Astrocyte (in vitro differentiated cells and primary cell): ENCODE data around the gene DNAH3. TPM values are rescaled to one million over a fixed set of nuclear protein-coding genes. Genes with fewer than 3 reads are reported as not detected.
A peak's percentile ranks its signal among the peaks of the same experiment; 100 is the strongest.

Source experiments
- DNase-seq: peaks from one replicate; pipeline ENCODE4 v3.0.0-alpha.2; 2010; ENCODE audit warnings: low read depth
- FAIRE-seq: peaks from 2 replicates; lab custom pipeline; 2011; peaks lifted over from hg19 to GRCh38; lab: Jason Lieb, UNC
- H2AFZ ChIP-seq: 2 replicates; pipeline ENCODE4 v1.6.0; 2012; ENCODE audit warnings: low read depth, low read length, inconsistent platforms
- H3K27ac ChIP-seq: 2 replicates; pipeline ENCODE4 v1.5.1; 2011; ENCODE audit warnings: low read depth, low read length, inconsistent platforms
- H3K27me3 ChIP-seq: 2 replicates; pipeline ENCODE4 v1.6.0; 2011; ENCODE audit warnings: low read length, inconsistent platforms; ENCODE audit not compliant: insufficient read depth
- H3K36me3 ChIP-seq: 2 replicates; pipeline ENCODE4 v1.5.1; 2011; ENCODE audit warnings: low read length, inconsistent platforms; ENCODE audit not compliant: insufficient read depth
- H3K4me1 ChIP-seq: 2 replicates; pipeline ENCODE4 v1.5.1; 2011; ENCODE audit warnings: low read length, inconsistent platforms; ENCODE audit not compliant: insufficient read depth
- H3K4me2 ChIP-seq: 2 replicates; pipeline ENCODE4 v1.6.0; 2012; ENCODE audit warnings: low read length, inconsistent platforms
- H3K4me3 ChIP-seq: 2 replicates; pipeline ENCODE4 v1.5.1; 2011; ENCODE audit warnings: low read depth, mild to moderate bottlenecking, low read length, inconsistent platforms; ENCODE audit not compliant: insufficient read depth
- H3K79me2 ChIP-seq: 2 replicates; pipeline ENCODE4 v1.6.0; 2012; ENCODE audit warnings: mild to moderate bottlenecking, low read length, inconsistent platforms; ENCODE audit not compliant: insufficient read depth
- H3K9ac ChIP-seq: 2 replicates; pipeline ENCODE4 v1.6.0; 2012; ENCODE audit warnings: mild to moderate bottlenecking, low read length, inconsistent platforms
- H3K9me3 ChIP-seq: 2 replicates; pipeline ENCODE4 v1.5.1; 2012; ENCODE audit warnings: low read depth, mild to moderate bottlenecking, low read length, inconsistent platforms; ENCODE audit not compliant: insufficient read depth
- H4K20me1 ChIP-seq: 2 replicates; pipeline ENCODE4 v1.6.0; 2012; ENCODE audit warnings: low read length, inconsistent platforms; ENCODE audit not compliant: insufficient read depth
- H3K27ac Mint-ChIP-seq: one replicate; pipeline ENCODE4 v1.8.0; 2021; ENCODE audit warnings: mild to moderate bottlenecking, mixed read lengths; ENCODE audit not compliant: unreplicated experiment
- H3K27me3 Mint-ChIP-seq: one replicate; pipeline ENCODE4 v1.8.0; 2021; ENCODE audit warnings: low read depth, mixed read lengths; ENCODE audit not compliant: unreplicated experiment
- H3K36me3 Mint-ChIP-seq: one replicate; pipeline ENCODE4 v1.8.0; 2021; ENCODE audit warnings: low read depth, mixed read lengths; ENCODE audit not compliant: unreplicated experiment
- H3K4me1 Mint-ChIP-seq: one replicate; pipeline ENCODE4 v1.8.0; 2021; ENCODE audit warnings: low read depth, mixed read lengths; ENCODE audit not compliant: unreplicated experiment
- H3K4me3 Mint-ChIP-seq: one replicate; pipeline ENCODE4 v1.8.0; 2021; ENCODE audit warnings: mild to moderate bottlenecking, moderate library complexity, mixed read lengths; ENCODE audit not compliant: unreplicated experiment
- H3K9me3 Mint-ChIP-seq: one replicate; pipeline ENCODE4 v1.8.0; 2021; ENCODE audit warnings: mild to moderate bottlenecking, mixed read lengths; ENCODE audit not compliant: unreplicated experiment
- CTCF ChIP-seq: IDR thresholded peaks from 2 replicates; pipeline ENCODE4 v1.5.1; 2011; ENCODE audit warnings: low read depth, mild to moderate bottlenecking, inconsistent platforms, low read length, moderate library complexity; ENCODE audit not compliant: insufficient read depth
- EZH2 ChIP-seq: IDR thresholded peaks from 2 replicates; pipeline ENCODE4 v1.6.1; 2012; ENCODE audit warnings: mild to moderate bottlenecking, low read length, inconsistent platforms; ENCODE audit not compliant: insufficient read depth
- total RNA-seq: library from RNA; stranded (reverse); gene quantifications from 2 replicates; pipeline ENCODE4 v1.2.1, GENCODE V29; 2021

DNAH3 gene
- total RNA-seq, 1 donor from 2014 or later: not detected

GRCh38 chr16:20886320-20886719, 264.3 kb downstream of the DNAH3 start:
- H3K79me2 ChIP-seq: peaks cover 88% of the 10 kb centered on the region
- H3K9ac ChIP-seq: no peak overlapping the region
- TF ChIP-seq EZH2: no peak
- TF ChIP-seq CTCF: no peak
- H2AFZ ChIP-seq: no peak overlapping the region
- peaks cover 6% of the 10 kb centered on the region for H3K36me3 ChIP-seq
- no peaks in the 10 kb centered on the region for H3K27me3 ChIP-seq
- Mint-ChIP-seq H3K27ac (no peak overlapping the region), H3K4me3 (no peak overlapping the region), H3K4me1 (peaks cover 16% of the 10 kb centered on the region), H3K36me3 (peaks cover 6% of the 10 kb centered on the region), H3K9me3 (no peaks in the 10 kb centered on the region), H3K27me3 (no peaks in the 10 kb centered on the region)
- no peak overlapping the region for H3K4me2 ChIP-seq
- H3K4me3 ChIP-seq: no peak overlapping the region
- H4K20me1 ChIP-seq: peaks cover 90% of the 10 kb centered on the region
- FAIRE-seq: no peak
- no peaks in the 10 kb centered on the region for H3K9me3 ChIP-seq
- H3K4me1 ChIP-seq: no peaks in the 10 kb centered on the region
- DNase-seq: no peak
- H3K27ac ChIP-seq: no peak overlapping the region

GRCh38 chr16:20884240-20884556, 266.4 kb downstream of the DNAH3 start:
- Histone ChIP-seq H4K20me1 (peaks cover 90% of the 10 kb centered on the region), H3K79me2 (peaks cover 86% of the 10 kb centered on the region), H3K36me3 (peaks cover 6% of the 10 kb centered on the region), H3K27me3 (no peaks in the 10 kb centered on the region), H3K27ac (no peak overlapping the region), H3K9ac (no peak overlapping the region), H2AFZ (no peak overlapping the region), H3K4me3 (no peak overlapping the region), H3K9me3 (no peaks in the 10 kb centered on the region), H3K4me1 (peaks cover 7% of the 10 kb centered on the region), H3K4me2 (peak overlapping the region; percentile 13)
- Mint-ChIP-seq H3K4me1 (peaks cover 21% of the 10 kb centered on the region), H3K27ac (no peak overlapping the region), H3K27me3 (no peaks in the 10 kb centered on the region), H3K36me3 (no peaks in the 10 kb centered on the region), H3K9me3 (no peaks in the 10 kb centered on the region), H3K4me3 (peak overlapping the region; percentile 7)
- no peak for FAIRE-seq
- DNase-seq: peak; percentile 77
- TF ChIP-seq EZH2 (no peak), CTCF (no peak)

- Histone ChIP-seq H3K27ac (no peak overlapping the region), H3K4me1 (peaks cover 12% of the 10 kb centered on the region), H3K79me2 (peaks cover 86% of the 10 kb centered on the region), H3K9ac (no peak overlapping the region), H3K36me3 (peaks cover 6% of the 10 kb centered on the region), H2AFZ (no peak overlapping the region), H3K4me3 (no peak overlapping the region), H3K27me3 (no peaks in the 10 kb centered on the region), H3K4me2 (peak overlapping the region; percentile 13), H4K20me1 (peaks cover 92% of the 10 kb centered on the region), H3K9me3 (no peaks in the 10 kb centered on the region)
- H3K4me3 Mint-ChIP-seq: no peak overlapping the region
- FAIRE-seq (no peak), DNase-seq (no peak)
- H3K9me3 Mint-ChIP-seq: no peaks in the 10 kb centered on the region
- H3K27ac Mint-ChIP-seq: no peak overlapping the region
- TF ChIP-seq CTCF: no peak
- no peak for TF ChIP-seq EZH2
- H3K36me3 Mint-ChIP-seq: no peaks in the 10 kb centered on the region
- no peaks in the 10 kb centered on the region for H3K27me3 Mint-ChIP-seq
- H3K4me1 Mint-ChIP-seq: peaks cover 25% of the 10 kb centered on the region
Observed at GRCh38 chr16:20883554-20884239, 266.9 kb downstream of the DNAH3 start.

Other genes with a start within 250 kb of the DNAH3 start
- gene LDAF1, start 7.8 kb upstream of the DNAH3 start, total RNA-seq: 38.6 and 41.0 TPM in 2 replicates
- not detected in 2 replicates for gene ZP2, start 60.7 kb upstream of the DNAH3 start, total RNA-seq
- not detected in 2 replicates for gene ANKS4B, start 82.9 kb upstream of the DNAH3 start, total RNA-seq
- gene CRYM, start 127.4 kb upstream of the DNAH3 start, total RNA-seq: 0.34 and 0.50 TPM in 2 replicates